Fibroblast of the conjunctiva (primary cell): Measurements from ENCODE around the gene PSMB7.
A peak's percentile ranks its signal among the peaks of the same experiment; 100 is the strongest.

Experiments
- DNase-seq: peaks from one replicate; pipeline ENCODE4 v3.0.0-alpha.2; 2010; ENCODE audit warnings: low read depth

PSMB7 gene

DNA sequence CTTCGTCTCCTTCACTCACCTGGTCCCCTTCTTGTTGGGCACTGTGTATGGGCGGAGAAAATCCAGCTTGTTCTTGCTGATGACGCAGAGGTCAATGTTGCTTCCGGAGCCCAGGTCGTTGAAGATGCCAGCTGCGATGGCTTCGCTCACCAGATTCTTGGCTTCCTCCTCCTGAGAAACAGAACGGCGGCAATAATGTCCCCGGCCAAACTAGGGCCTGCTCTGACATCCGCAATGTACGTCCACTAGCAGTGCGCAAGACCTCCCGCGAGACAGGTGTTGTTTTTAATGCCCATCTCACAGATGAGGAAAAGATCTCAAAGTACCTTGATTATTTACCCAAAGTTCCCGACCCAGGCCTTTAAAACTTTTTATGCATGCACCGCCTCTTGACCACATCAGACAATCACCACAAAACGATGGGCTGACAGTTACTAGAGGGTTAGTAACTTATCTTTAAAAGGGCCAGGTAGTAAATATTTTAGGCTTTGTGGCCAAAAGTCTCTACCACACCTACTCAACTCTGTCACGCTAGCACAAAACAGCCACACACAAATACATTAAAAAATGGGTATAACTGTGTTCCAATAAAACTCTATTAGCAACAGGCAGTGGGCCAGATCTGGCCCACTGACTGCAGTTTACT lies 58.4 kb downstream of the PSMB7 start:
- no peak for DNase-seq

GRCh38 chr9:124355941-124356744 lies 59.1 kb downstream of the PSMB7 start:
- no peak for DNase-seq

DNA sequence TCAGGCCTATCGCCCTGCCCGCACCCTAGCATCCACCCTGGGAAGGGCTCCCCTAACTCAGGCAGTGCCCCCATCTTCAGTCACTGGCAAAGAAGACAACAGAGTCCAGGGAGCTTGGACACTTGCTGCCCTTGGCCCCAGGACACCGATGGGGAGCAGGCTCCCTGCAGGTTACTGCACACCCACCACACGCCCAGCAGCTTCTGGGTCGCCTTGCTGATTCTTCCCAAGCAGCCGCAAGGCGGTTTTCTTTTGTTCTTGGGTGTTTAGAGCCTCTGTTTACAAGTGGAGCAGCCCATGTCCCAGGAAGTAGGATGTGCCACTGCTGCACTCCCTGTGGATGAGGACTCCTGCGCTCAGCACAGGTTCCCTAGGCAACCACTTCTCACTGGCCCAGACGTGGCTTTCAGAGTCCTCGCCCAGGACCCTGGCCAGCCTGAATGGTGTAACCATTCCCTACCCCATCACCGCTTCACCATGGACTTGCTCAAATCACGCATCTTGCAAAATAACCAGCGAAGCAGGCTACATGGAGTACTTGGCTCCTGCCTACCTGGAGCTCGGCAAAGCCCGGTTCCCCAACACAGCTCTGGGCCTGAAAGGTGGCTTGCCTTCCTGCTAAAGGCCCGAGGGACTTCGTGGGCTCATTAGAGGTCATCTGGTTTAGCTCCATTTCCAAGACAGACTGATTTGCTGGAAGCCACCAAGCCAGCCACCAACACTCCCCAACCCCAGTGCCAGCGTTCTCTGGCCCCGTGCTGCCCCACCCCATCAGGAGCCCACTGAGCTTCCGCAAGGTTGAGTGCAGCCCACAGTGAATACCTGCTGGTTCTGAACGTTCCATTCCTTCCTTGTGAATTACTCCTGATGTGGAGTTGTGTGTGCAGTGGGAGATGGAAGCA lies 60.0 kb downstream of the PSMB7 start:
- DNase-seq, result no peak

DNA sequence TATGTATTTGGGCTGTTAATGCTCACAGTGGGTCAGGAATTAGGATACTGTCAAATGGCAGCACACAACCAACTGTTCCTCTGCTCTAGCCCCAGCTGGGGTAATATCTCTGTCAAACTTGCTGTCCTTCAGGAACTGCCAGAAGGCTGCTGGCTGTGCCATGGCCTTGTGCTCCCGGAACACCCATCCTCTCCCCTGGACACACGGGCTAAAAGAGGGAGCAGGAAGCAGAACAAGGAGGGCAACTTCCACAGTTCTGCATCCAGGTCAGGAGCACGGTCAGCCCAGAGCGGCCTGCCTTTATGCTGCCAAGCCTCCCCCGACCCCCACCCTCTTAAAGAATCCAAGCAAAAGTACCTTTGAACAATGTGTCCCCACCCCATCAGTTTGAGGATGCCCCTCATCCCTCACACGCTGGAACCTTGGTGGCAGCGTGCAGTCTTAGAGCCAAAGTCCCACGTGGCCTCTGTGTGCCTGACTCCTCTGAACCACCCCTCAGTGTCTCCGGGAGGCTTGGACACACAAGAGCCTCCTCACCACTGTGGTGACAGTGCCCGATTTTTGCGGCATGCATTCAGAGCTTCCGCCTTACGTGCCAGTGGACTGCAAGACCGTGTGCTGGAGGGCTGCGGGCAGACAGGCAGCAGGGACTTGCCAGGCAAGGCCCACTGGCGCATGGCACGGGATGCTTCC lies 60.8 kb downstream of the PSMB7 start:
- DNase-seq, result no peak

- peak; percentile 27 for DNase-seq
These were observed 61.4 kb downstream of the PSMB7 start for GRCh38 chr9:124353811-124354274.

GRCh38 chr9:124353166-124353768 lies 62.0 kb downstream of the PSMB7 start:
- DNase-seq, result no peak

GRCh38 chr9:124352616-124353015 lies 62.6 kb downstream of the PSMB7 start:
- DNase-seq, result no peak

DNA sequence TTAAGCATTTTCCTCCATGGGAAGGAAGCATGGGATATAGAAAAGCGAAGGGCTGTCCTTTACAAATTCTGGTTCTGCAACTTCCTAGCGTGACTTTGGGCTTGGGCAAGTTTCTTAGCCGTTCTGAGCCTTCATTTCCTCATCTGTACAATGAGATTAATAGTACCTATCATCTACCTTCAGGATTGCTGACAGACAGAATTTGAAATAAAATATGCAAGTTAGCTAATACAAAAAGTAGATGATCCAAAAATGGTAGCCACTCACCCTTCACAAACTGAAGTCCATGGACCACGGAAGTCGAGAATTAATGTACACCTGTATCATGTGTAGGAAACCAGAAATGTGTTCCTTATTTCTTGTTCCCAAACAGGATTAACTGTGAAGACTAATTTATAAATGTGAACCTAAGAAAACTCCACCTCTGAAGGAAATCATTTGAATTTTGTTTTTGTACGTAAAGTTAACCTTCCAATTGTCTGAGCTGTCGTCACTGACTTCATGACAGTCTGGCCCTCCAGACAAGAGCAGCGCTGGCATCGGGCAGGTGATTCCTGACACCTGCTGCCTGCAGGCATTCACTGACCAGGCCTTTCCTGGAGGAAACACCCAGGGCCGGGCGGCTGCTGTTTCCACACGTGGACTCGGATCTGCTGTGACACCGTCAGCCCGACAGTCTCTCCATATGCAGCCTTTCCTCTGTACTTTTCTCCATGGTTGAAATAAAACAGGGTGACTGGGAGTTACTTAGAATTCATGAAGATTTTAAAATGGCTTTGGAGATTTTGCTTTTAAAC lies 63.4 kb downstream of the PSMB7 start:
- DNase-seq, result no peak

DNA sequence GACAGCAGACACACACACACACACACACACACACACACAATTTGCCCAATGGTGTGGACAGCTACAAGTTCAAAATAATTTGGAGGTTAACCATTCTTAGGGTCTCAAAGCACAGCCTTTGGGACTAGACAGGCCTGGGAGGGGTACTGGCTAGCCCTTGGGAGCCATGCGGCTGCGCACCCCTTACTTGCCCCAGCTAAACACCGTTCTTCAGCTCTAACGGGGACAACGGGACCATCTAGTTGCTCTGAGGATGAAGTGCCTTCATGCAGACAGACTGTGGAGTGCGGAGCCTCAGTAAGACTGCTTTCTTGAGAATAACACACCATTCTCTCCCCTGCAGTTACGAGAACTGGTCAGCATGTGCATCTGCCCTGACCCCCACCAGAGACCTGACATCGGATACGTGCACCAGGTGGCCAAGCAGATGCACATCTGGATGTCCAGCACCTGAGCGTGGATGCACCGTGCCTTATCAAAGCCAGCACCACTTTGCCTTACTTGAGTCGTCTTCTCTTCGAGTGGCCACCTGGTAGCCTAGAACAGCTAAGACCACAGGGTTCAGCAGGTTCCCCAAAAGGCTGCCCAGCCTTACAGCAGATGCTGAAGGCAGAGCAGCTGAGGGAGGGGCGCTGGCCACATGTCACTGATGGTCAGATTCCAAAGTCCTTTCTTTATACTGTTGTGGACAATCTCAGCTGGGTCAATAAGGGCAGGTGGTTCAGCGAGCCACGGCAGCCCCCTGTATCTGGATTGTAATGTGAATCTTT lies 64.6 kb downstream of the PSMB7 start:
- no peak for DNase-seq

DNA sequence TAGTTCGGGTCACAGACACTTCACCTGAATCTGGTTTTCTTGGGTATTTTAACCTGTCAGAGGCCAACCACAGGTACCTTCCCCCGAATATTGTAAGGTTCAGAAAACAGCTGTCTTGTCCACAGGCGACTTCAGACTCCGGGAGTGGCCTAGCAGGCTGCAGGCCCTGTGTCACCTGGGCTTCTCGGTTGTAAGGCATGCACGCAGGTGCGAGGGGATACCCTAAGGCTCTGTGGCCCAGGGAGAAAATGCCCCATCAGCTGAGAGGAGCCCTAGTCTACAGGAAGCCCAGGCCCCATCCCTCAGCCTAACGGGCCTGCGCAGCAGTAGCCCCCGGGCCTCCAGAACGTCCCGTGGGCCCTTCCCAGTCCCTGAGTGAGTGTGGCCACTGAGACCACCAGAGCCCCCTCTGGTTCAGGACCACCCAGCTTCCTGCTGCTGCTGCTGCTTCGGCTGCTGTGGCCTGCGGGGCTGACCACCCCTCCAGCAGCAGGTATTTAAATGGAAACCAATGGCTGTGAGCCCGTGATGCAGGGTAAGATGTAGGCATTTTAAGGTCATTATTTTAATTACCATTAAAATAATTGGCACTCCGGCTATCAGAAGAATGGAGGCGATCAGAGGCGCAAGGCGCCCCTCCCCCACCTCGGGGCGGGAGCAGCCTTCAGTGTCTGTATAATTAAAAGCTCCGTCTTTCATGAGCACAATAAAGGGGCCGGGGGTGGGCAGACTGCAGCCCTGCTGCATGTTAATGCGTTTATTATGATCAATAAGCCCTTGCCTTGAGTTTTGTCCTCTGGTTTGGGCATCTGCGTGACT lies 65.4 kb downstream of the PSMB7 start:
- no peak for DNase-seq

- DNase-seq, result no peak
These were observed 66.0 kb downstream of the PSMB7 start for GRCh38 chr9:124349267-124349666.

DNA sequence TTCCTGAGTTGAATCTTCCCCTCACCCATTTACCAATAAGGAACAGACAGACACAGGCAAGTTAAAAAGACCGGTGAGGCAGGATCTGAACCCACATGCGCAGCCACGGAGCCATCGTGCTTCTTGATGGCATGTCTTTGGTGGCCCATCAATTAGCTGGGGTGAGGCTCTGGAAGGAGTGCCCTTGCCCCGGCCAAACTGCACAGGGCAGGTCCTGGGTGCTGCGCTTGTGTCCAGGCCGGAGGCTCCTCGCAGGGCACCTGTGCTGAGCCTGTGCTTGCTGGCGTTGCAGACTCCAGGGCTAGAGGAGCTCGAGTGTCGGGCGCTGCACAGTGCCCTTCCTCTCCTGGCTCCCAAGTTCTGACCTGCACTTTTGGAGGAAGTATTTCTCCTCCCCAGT lies 66.4 kb downstream of the PSMB7 start:
- no peak for DNase-seq

GRCh38 chr9:124348363-124348762 lies 66.9 kb downstream of the PSMB7 start:
- DNase-seq, result no peak

- DNase-seq, result no peak
These were observed 67.3 kb downstream of the PSMB7 start for GRCh38 chr9:124347968-124348358.

DNA sequence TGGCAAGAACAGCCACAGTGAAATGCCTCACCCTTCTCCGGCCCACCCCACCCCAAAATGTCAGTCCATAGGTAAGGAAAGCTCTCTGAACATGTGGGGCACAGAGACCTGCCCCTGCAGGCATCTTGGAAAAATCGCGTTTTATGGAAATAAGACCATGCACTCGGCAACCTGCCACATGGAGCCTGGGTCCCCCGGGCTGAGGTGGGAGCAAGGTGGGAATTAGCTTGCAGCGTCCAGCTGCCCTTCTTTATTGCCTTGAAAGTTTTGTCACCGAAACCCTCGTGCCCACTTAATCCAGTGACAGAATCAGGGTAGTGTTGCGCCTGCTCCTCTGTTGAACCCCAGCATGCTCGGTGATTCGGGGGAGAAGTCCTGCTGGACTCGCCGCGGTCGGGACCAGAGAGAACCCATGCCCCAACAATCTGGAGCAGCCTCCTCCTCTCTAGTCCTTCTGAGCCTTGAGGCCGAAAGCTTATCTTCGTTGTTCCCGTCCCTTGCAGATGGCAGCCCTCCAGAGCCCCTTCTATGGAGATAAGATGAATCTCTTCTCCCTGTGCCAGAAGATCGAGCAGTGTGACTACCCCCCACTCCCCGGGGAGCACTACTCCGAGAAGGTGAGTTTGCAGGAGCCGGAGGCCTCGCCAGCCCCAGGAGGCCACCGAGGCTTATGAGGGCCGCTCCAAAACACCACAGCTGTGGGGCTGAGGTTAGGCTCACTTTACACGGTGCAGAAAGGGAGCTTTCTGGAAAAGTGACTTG lies 67.9 kb downstream of the PSMB7 start:
- DNase-seq, result no peak

DNA sequence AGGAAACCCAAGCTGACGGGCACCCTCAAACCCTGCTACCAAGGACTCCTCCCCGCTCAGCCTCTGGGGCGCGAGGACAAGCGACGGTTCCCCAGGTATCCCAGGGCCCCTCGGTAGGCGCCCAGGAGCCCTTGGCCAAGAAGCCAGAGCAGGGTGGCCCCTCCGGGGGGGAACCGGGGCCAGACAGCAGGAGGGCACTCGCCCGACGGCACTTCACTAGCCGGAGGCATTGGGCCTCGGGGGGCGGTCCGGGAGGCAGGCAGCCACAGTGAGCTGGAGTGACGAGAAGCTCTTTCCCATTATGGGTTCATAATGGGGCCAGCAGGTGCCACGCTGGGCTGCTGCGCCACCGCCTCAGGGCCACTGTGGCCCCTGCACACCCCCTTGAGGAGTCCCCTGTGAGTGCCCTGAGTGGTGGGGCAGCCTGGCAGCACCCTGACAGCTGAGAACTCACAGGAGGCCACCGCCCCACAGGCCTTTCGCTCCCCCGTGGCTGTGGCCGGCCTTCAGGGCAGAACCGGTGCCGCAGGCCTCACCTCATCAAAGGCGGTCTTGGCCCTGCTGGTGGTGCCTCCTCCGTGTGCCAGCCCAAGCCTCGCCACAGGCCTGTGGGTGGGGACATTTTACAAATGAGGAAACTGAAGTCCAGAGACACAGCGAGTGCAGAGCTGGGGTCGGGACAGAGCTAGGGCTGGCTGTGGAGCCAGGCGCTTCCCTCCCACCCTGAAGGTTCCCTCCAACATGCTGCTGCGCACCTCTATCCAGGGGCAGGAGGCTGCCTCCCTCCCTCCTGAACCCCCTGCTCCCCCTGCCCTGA lies 68.7 kb downstream of the PSMB7 start:
- DNase-seq, result no peak

- no peak for DNase-seq
These were observed 69.4 kb downstream of the PSMB7 start for GRCh38 chr9:124345751-124346281.
